Activated naive CD8-positive, alpha-beta T cell (primary cell): Measurements from ENCODE around the gene NFYC.

Source experiments
- H3K27ac Mint-ChIP-seq: one replicate; pipeline ENCODE4 v1.8.0; 2021; ENCODE audit warnings: mixed read lengths
- H3K27me3 Mint-ChIP-seq: one replicate; pipeline ENCODE4 v1.8.0; 2021; ENCODE audit warnings: mixed read lengths
- H3K36me3 Mint-ChIP-seq: one replicate; pipeline ENCODE4 v1.8.0; 2021; ENCODE audit warnings: mixed read lengths
- H3K4me1 Mint-ChIP-seq: one replicate; pipeline ENCODE4 v1.8.0; 2021; ENCODE audit warnings: low read depth, mixed read lengths
- H3K4me3 Mint-ChIP-seq: one replicate; pipeline ENCODE4 v1.8.0; 2021; ENCODE audit warnings: mild to moderate bottlenecking, mixed read lengths
- H3K9me3 Mint-ChIP-seq: one replicate; pipeline ENCODE4 v1.8.0; 2021; ENCODE audit warnings: low read depth, mixed read lengths

NFYC gene

GRCh38 chr1:40734882-40735628, 43.6 kb downstream of the NFYC start:
- H3K36me3 Mint-ChIP-seq: peaks cover 12% of the 10 kb centered on the region
- H3K27ac Mint-ChIP-seq: no peak overlapping the region
- H3K9me3 Mint-ChIP-seq: no peaks in the 10 kb centered on the region
- H3K4me3 Mint-ChIP-seq: no peak overlapping the region
- no peaks in the 10 kb centered on the region for H3K27me3 Mint-ChIP-seq
- H3K4me1 Mint-ChIP-seq: peaks cover 46% of the 10 kb centered on the region

GRCh38 chr1:40736085-40736531, 44.6 kb downstream of the NFYC start:
- Mint-ChIP-seq H3K9me3 (no peaks in the 10 kb centered on the region), H3K27me3 (no peaks in the 10 kb centered on the region), H3K36me3 (peaks cover 10% of the 10 kb centered on the region), H3K4me1 (peaks cover 47% of the 10 kb centered on the region), H3K27ac (no peak overlapping the region), H3K4me3 (no peak overlapping the region)

GRCh38 chr1:40738831-40739230, 47.3 kb downstream of the NFYC start:
- Mint-ChIP-seq H3K4me1 (peaks cover 56% of the 10 kb centered on the region), H3K4me3 (no peak overlapping the region), H3K27ac (no peak overlapping the region), H3K36me3 (peaks cover 20% of the 10 kb centered on the region), H3K9me3 (no peaks in the 10 kb centered on the region), H3K27me3 (no peaks in the 10 kb centered on the region)

GRCh38 chr1:40739455-40740008, 48.0 kb downstream of the NFYC start:
- H3K4me1 Mint-ChIP-seq: peaks cover 57% of the 10 kb centered on the region
- no peaks in the 10 kb centered on the region for H3K27me3 Mint-ChIP-seq
- H3K4me3 Mint-ChIP-seq: no peak overlapping the region
- H3K36me3 Mint-ChIP-seq: peaks cover 20% of the 10 kb centered on the region
- no peaks in the 10 kb centered on the region for H3K9me3 Mint-ChIP-seq
- no peak overlapping the region for H3K27ac Mint-ChIP-seq

- Mint-ChIP-seq H3K27ac (no peak overlapping the region), H3K9me3 (no peaks in the 10 kb centered on the region), H3K4me3 (no peak overlapping the region), H3K36me3 (peaks cover 20% of the 10 kb centered on the region), H3K4me1 (peaks cover 61% of the 10 kb centered on the region), H3K27me3 (no peaks in the 10 kb centered on the region)
Observed at GRCh38 chr1:40740039-40740996, 48.8 kb downstream of the NFYC start.

- Mint-ChIP-seq H3K4me1 (peaks cover 64% of the 10 kb centered on the region), H3K36me3 (peaks cover 20% of the 10 kb centered on the region), H3K27me3 (no peaks in the 10 kb centered on the region), H3K4me3 (no peak overlapping the region), H3K27ac (no peak overlapping the region), H3K9me3 (no peaks in the 10 kb centered on the region)
Observed at GRCh38 chr1:40740997-40741736, 49.7 kb downstream of the NFYC start.

GRCh38 chr1:40742363-40743061, 51.0 kb downstream of the NFYC start:
- Mint-ChIP-seq H3K36me3 (peaks cover 22% of the 10 kb centered on the region), H3K4me1 (peaks cover 67% of the 10 kb centered on the region), H3K4me3 (peak overlapping the region; percentile 31), H3K27ac (peak overlapping the region; percentile 56), H3K9me3 (no peaks in the 10 kb centered on the region), H3K27me3 (no peaks in the 10 kb centered on the region)

GRCh38 chr1:40743452-40743851, 51.9 kb downstream of the NFYC start:
- Mint-ChIP-seq H3K4me1 (peaks cover 64% of the 10 kb centered on the region), H3K27ac (no peak overlapping the region), H3K9me3 (no peaks in the 10 kb centered on the region), H3K27me3 (no peaks in the 10 kb centered on the region), H3K36me3 (peaks cover 22% of the 10 kb centered on the region), H3K4me3 (no peak overlapping the region)

GRCh38 chr1:40743860-40744259, 52.4 kb downstream of the NFYC start:
- H3K4me3 Mint-ChIP-seq: no peak overlapping the region
- no peak overlapping the region for H3K27ac Mint-ChIP-seq
- H3K27me3 Mint-ChIP-seq: no peaks in the 10 kb centered on the region
- peaks cover 19% of the 10 kb centered on the region for H3K36me3 Mint-ChIP-seq
- peaks cover 61% of the 10 kb centered on the region for H3K4me1 Mint-ChIP-seq
- H3K9me3 Mint-ChIP-seq: no peaks in the 10 kb centered on the region

GRCh38 chr1:40745176-40745575, 53.7 kb downstream of the NFYC start:
- Mint-ChIP-seq H3K27ac (peak overlapping the region; percentile 51), H3K27me3 (no peaks in the 10 kb centered on the region), H3K4me1 (peaks cover 54% of the 10 kb centered on the region), H3K36me3 (peaks cover 12% of the 10 kb centered on the region), H3K9me3 (no peaks in the 10 kb centered on the region), H3K4me3 (no peak overlapping the region)

- Mint-ChIP-seq H3K4me3 (no peak overlapping the region), H3K9me3 (no peaks in the 10 kb centered on the region), H3K27ac (peak overlapping the region; percentile 9), H3K4me1 (peaks cover 45% of the 10 kb centered on the region), H3K27me3 (no peaks in the 10 kb centered on the region), H3K36me3 (peaks cover 14% of the 10 kb centered on the region)
Observed at GRCh38 chr1:40746344-40747090, 55.0 kb downstream of the NFYC start.

- Mint-ChIP-seq H3K4me1 (peaks cover 38% of the 10 kb centered on the region), H3K27me3 (no peaks in the 10 kb centered on the region), H3K36me3 (peaks cover 14% of the 10 kb centered on the region)
Observed at GRCh38 chr1:40748841-40749718, 57.6 kb downstream of the NFYC start.

GRCh38 chr1:40749817-40750216, 58.3 kb downstream of the NFYC start:
- no peak overlapping the region for H3K27ac Mint-ChIP-seq
- H3K4me1 Mint-ChIP-seq: peaks cover 32% of the 10 kb centered on the region
- H3K36me3 Mint-ChIP-seq: peaks cover 14% of the 10 kb centered on the region
- no peaks in the 10 kb centered on the region for H3K27me3 Mint-ChIP-seq
- no peaks in the 10 kb centered on the region for H3K9me3 Mint-ChIP-seq
- no peak overlapping the region for H3K4me3 Mint-ChIP-seq

More at GRCh38 chr1:40748841-40749718, 57.6 kb downstream of the NFYC start:
- no peaks in the 10 kb centered on the region for H3K9me3 Mint-ChIP-seq
- H3K27ac Mint-ChIP-seq: no peak overlapping the region
- H3K4me3 Mint-ChIP-seq: no peak overlapping the region
